Measurements from ENCODE around the gene MORN4. TPM values are rescaled to one million over a fixed set of nuclear protein-coding genes. Genes with fewer than 3 reads are reported as not detected.

MORN4 gene
- total RNA-seq, 1 donor from 2014 or later, result 24.3 TPM

GRCh38 chr10:97593421-97593820, 39.9 kb downstream of the MORN4 start:
- no peak for DNase-seq (ENCODE audit: low spot score, unreplicated experiment)
- H3K27ac Mint-ChIP-seq, result no peak overlapping the region
- no peaks in the 10 kb centered on the region for H3K27me3 Mint-ChIP-seq
- H3K9me3 Mint-ChIP-seq (ENCODE audit: low read depth), result no peaks in the 10 kb centered on the region
- H3K4me1 Mint-ChIP-seq (ENCODE audit: low read depth), result no peaks in the 10 kb centered on the region
- no peaks in the 10 kb centered on the region for H3K36me3 Mint-ChIP-seq (ENCODE audit: insufficient read depth)
- no peak overlapping the region for H3K4me3 Mint-ChIP-seq (ENCODE audit: low read depth)
- TF ChIP-seq, protein P1, sequence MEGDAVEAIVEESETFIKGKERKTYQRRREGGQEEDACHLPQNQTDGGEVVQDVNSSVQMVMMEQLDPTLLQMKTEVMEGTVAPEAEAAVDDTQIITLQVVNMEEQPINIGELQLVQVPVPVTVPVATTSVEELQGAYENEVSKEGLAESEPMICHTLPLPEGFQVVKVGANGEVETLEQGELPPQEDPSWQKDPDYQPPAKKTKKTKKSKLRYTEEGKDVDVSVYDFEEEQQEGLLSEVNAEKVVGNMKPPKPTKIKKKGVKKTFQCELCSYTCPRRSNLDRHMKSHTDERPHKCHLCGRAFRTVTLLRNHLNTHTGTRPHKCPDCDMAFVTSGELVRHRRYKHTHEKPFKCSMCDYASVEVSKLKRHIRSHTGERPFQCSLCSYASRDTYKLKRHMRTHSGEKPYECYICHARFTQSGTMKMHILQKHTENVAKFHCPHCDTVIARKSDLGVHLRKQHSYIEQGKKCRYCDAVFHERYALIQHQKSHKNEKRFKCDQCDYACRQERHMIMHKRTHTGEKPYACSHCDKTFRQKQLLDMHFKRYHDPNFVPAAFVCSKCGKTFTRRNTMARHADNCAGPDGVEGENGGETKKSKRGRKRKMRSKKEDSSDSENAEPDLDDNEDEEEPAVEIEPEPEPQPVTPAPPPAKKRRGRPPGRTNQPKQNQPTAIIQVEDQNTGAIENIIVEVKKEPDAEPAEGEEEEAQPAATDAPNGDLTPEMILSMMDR (IDR thresholded peaks at IDR 0.05; ENCODE audit: unreplicated experiment), result no peak

GRCh38 chr10:97590748-97591495, 42.4 kb downstream of the MORN4 start:
- Mint-ChIP-seq H3K27me3 (no peaks in the 10 kb centered on the region), H3K27ac (no peak overlapping the region), H3K4me3 (ENCODE audit: low read depth) (no peak overlapping the region), H3K36me3 (ENCODE audit: insufficient read depth) (no peaks in the 10 kb centered on the region), H3K4me1 (ENCODE audit: low read depth) (peaks cover 5% of the 10 kb centered on the region), H3K9me3 (ENCODE audit: low read depth) (no peaks in the 10 kb centered on the region)
- DNase-seq (ENCODE audit: low spot score, unreplicated experiment), result no peak
- TF ChIP-seq, protein P1 (IDR thresholded peaks at IDR 0.05; ENCODE audit: unreplicated experiment), result no peak

- no peaks in the 10 kb centered on the region for H3K36me3 Mint-ChIP-seq (ENCODE audit: insufficient read depth)
- no peaks in the 10 kb centered on the region for H3K9me3 Mint-ChIP-seq (ENCODE audit: low read depth)
- H3K27ac Mint-ChIP-seq, result no peak overlapping the region
- peaks cover 10% of the 10 kb centered on the region for H3K4me1 Mint-ChIP-seq (ENCODE audit: low read depth)
- TF ChIP-seq, protein P1 (IDR thresholded peaks at IDR 0.05; ENCODE audit: unreplicated experiment), result no peak
- H3K4me3 Mint-ChIP-seq (ENCODE audit: low read depth), result no peak overlapping the region
- no peak for DNase-seq (ENCODE audit: low spot score, unreplicated experiment)
- H3K27me3 Mint-ChIP-seq, result no peaks in the 10 kb centered on the region
Observed at GRCh38 chr10:97590082-97590747, 43.1 kb downstream of the MORN4 start.

GRCh38 chr10:97589479-97589878, 43.8 kb downstream of the MORN4 start, which contains the start of gene C10orf62:
Gene C10orf62 (plus strand): TSS chr10:97589721. CDS start chr10:97589898, 177 bp downstream.
- H3K9me3 Mint-ChIP-seq (ENCODE audit: low read depth), result no peaks in the 10 kb centered on the region
- no peaks in the 10 kb centered on the region for H3K36me3 Mint-ChIP-seq (ENCODE audit: insufficient read depth)
- H3K27ac Mint-ChIP-seq, result no peak within 1 kb of the TSS
- TF ChIP-seq, protein P1 (IDR thresholded peaks at IDR 0.05; ENCODE audit: unreplicated experiment), result no peak
- H3K27me3 Mint-ChIP-seq, result no peaks in the 10 kb centered on the region
- no peak within 1 kb of the TSS for H3K4me3 Mint-ChIP-seq (ENCODE audit: low read depth)
- DNase-seq (ENCODE audit: low spot score, unreplicated experiment), result no peak
- H3K4me1 Mint-ChIP-seq (ENCODE audit: low read depth), result peaks cover 17% of the 10 kb centered on the region

- DNase-seq (ENCODE audit: low spot score, unreplicated experiment), result no peak
- H3K27ac Mint-ChIP-seq, result no peak overlapping the region
- H3K9me3 Mint-ChIP-seq (ENCODE audit: low read depth), result no peaks in the 10 kb centered on the region
- H3K4me3 Mint-ChIP-seq (ENCODE audit: low read depth), result no peak overlapping the region
- H3K36me3 Mint-ChIP-seq (ENCODE audit: insufficient read depth), result no peaks in the 10 kb centered on the region
- TF ChIP-seq, protein P1 (IDR thresholded peaks at IDR 0.05; ENCODE audit: unreplicated experiment), result no peak
- H3K27me3 Mint-ChIP-seq, result no peaks in the 10 kb centered on the region
- H3K4me1 Mint-ChIP-seq (ENCODE audit: low read depth), result peaks cover 26% of the 10 kb centered on the region
Observed at GRCh38 chr10:97587183-97587582, 46.1 kb downstream of the MORN4 start.
